Muscle layer of duodenum (tissue), 2 donors: Measurements from ENCODE around the gene ADAM12.

Source experiments
- H3K27ac ChIP-seq: one replicate; pipeline ENCODE4 v1.7.0; 2013; ENCODE audit warnings: mild to moderate bottlenecking, low read length
- H3K27me3 ChIP-seq: one replicate; pipeline ENCODE4 v1.7.0; 2013; ENCODE audit warnings: low read depth, mild to moderate bottlenecking, control low read depth, low read length
- H3K36me3 ChIP-seq, 2 donors: one replicate each; pipeline ENCODE4 v1.7.0; 2013; ENCODE audit warnings: low read length in 2 of 2, control low read depth in 1 of 2, mild to moderate bottlenecking in 1 of 2; ENCODE audit not compliant: insufficient read depth in 2 of 2, control insufficient read depth in 1 of 2
- H3K4me1 ChIP-seq, 2 donors: one replicate each; pipeline ENCODE4 v1.7.0; 2013; ENCODE audit warnings: low read length in 2 of 2, mild to moderate bottlenecking in 2 of 2, control low read depth in 1 of 2, moderate library complexity in 1 of 2; ENCODE audit not compliant: insufficient read depth in 2 of 2, control insufficient read depth in 1 of 2
- H3K4me3 ChIP-seq, 2 donors: one replicate each; pipeline ENCODE4 v1.7.0; 2013; ENCODE audit warnings: low read length in 2 of 2, low read depth in 1 of 2, mild to moderate bottlenecking in 1 of 2
- H3K9me3 ChIP-seq, 2 donors: one replicate each; pipeline ENCODE4 v1.7.0; 2013; ENCODE audit warnings: low read length in 2 of 2, control low read depth in 1 of 2, mild to moderate bottlenecking in 1 of 2; ENCODE audit not compliant: control insufficient read depth in 1 of 2
- donor health status: healthy.

Gene ADAM12

DNA sequence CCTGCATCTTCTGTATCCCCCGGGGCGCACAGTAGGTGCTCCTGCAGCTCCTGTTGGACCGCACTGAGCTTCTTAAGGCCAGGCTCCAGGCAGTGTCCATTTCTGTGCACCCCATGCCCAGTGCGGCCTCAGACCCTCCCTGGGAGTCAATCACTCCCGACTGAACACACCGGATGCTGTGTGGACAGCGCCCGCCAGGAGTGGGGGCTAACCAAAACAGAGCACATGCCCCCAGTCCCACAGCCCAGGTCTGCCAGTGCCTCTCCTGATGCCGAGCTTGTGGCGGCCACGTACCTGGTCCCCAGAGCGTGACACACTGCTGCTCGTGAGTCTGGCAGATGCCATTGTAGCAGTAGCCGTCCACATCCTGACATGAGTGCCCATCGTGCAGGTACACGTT lies 323.8 kb downstream of the ADAM12 start:
- H3K27ac ChIP-seq, result no peak overlapping the region
- no peaks in the 10 kb centered on the region for H3K9me3 ChIP-seq
- no peak overlapping the region for H3K4me3 ChIP-seq
- peaks cover 0 to 30% of the 10 kb centered on the region in 2 donors for H3K36me3 ChIP-seq
- H3K4me1 ChIP-seq, result peaks cover 0 to 8% of the 10 kb centered on the region in 2 donors
- H3K27me3 ChIP-seq, result no peaks in the 10 kb centered on the region

GRCh38 chr10:126063353-126063791 lies 324.9 kb downstream of the ADAM12 start:
- H3K4me3 ChIP-seq, result no peak overlapping the region
- peaks cover 0 to 8% of the 10 kb centered on the region in 2 donors for H3K4me1 ChIP-seq
- H3K27me3 ChIP-seq, result no peaks in the 10 kb centered on the region
- H3K36me3 ChIP-seq, result peaks cover 0 to 30% of the 10 kb centered on the region in 2 donors
- no peak overlapping the region for H3K27ac ChIP-seq
- H3K9me3 ChIP-seq, result no peaks in the 10 kb centered on the region

DNA sequence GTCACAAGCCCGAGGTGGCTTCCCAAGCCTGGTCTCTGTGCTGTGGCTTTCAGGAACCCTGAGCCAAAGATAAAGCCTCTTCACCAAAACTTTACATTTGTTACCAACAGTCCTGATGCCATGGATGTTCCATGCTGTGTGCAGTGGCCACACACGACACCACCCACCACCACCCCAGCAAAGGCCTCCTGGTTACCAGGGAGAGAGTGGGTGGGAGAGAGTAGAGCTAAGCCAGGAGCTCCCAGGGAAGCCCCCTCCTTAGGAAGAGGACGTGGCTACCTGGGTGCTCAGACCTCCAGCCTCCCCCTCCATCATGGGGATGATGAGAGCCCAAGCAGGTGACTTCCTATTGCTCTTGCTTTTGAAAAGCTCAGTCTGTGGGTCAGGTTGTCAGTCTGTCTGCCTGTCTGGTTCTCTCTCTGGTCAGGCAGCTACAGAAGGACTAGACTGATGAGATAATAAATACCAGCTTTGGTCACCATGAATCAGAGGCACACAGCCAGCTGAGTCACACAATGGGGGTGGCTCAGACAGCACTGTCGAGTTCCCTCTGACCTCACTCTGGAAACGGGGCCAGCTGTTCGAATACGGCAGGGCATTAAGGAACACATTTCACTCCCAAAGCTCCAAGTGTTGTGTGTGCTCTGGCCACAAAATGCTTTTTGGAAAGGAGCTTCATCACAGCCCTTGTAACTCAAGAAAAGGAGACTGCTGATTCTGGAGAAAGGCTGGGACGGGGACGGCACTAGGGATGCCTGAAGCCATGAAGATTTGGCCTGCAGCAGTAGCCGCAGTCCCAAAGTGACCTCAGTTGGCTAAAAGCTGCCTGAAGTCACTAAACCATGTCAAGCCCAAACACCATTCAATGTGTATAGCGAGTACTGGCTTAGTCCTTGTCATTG lies 325.9 kb downstream of the ADAM12 start:
- Histone ChIP-seq H3K9me3 (no peaks in the 10 kb centered on the region), H3K4me3 (no peak overlapping the region), H3K36me3 (peaks cover 0 to 30% of the 10 kb centered on the region in 2 donors), H3K27me3 (no peaks in the 10 kb centered on the region), H3K27ac (no peak overlapping the region), H3K4me1 (peaks cover 0 to 8% of the 10 kb centered on the region in 2 donors)

- peaks cover 0 to 30% of the 10 kb centered on the region in 2 donors for H3K36me3 ChIP-seq
- no peak overlapping the region for H3K4me3 ChIP-seq
- no peak overlapping the region for H3K27ac ChIP-seq
- H3K4me1 ChIP-seq, result peaks cover 0 to 8% of the 10 kb centered on the region in 2 donors
- no peaks in the 10 kb centered on the region for H3K27me3 ChIP-seq
- H3K9me3 ChIP-seq, result no peaks in the 10 kb centered on the region
Observed at GRCh38 chr10:126061526-126061925, 326.8 kb downstream of the ADAM12 start.

GRCh38 chr10:126060261-126060931 lies 327.9 kb downstream of the ADAM12 start:
- H3K27me3 ChIP-seq, result no peaks in the 10 kb centered on the region
- peaks cover 0 to 8% of the 10 kb centered on the region in 2 donors for H3K4me1 ChIP-seq
- H3K9me3 ChIP-seq, result no peaks in the 10 kb centered on the region
- no peak overlapping the region for H3K4me3 ChIP-seq
- H3K36me3 ChIP-seq, result peaks cover 0 to 30% of the 10 kb centered on the region in 2 donors
- no peak overlapping the region for H3K27ac ChIP-seq

DNA sequence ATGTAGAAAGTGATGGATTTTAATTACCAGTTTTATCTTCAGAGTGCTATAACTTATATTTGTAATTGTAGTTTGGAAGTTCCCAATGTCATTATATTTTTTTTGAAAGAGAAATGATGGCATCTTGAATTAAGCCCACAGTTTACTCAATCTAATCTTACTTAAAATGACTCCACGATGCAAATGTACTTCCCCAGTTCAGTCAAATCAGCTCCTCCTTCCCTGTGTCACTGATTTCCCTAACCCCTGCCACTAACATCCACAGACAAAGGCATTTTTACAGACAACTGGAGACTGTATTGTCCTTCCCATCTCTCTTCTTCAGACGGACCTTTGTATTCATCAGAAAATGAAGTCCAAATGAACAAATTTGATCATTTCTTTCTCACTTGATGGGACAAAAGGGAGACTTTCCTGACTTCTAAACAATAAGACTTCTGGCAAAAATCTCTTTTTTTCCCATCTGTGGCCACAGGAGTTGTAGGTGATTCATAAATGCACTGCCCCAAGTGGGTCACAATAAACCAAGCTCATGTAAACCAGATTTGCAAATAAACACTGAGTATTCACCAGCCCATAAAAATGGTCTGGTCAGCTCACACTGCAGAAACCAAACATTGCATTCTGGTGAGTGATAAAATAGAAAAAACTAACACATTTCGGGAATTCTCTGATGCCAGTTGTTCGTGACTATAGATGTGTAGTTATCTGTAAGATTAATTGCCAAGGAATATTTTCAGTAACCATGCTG lies 329.0 kb downstream of the ADAM12 start:
- Histone ChIP-seq H3K4me3 (no peak overlapping the region), H3K36me3 (peaks cover 0 to 30% of the 10 kb centered on the region in 2 donors), H3K9me3 (no peaks in the 10 kb centered on the region), H3K27ac (no peak overlapping the region), H3K4me1 (peaks cover 0 to 8% of the 10 kb centered on the region in 2 donors), H3K27me3 (no peaks in the 10 kb centered on the region)

DNA sequence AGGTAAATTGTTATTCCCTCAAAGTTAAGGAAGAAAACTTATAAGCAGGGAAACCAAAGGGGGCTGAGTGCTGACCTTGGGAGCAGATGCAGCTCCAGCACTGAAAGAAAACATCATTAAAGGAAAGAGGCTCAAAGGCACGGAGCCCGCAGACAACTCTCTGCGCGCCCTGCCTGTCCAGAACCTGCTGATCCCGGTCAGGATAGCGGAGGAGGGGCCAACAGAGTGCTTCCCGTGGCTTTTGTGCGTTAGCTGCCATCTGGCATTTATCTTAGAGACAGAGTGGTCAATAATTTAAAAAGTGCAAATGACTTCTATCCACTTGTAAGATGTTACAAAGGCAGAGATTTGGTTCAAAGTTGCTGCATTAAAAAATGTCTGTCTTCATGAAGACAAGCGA lies 329.8 kb downstream of the ADAM12 start:
- Histone ChIP-seq H3K27me3 (no peaks in the 10 kb centered on the region), H3K4me1 (peaks cover 0 to 8% of the 10 kb centered on the region in 2 donors), H3K36me3 (peaks cover 0 to 30% of the 10 kb centered on the region in 2 donors), H3K9me3 (no peaks in the 10 kb centered on the region), H3K27ac (no peak overlapping the region), H3K4me3 (no peak overlapping the region)

GRCh38 chr10:126058104-126058503 lies 330.2 kb downstream of the ADAM12 start:
- Histone ChIP-seq H3K9me3 (no peaks in the 10 kb centered on the region), H3K4me3 (no peak overlapping the region), H3K36me3 (peaks cover 0 to 30% of the 10 kb centered on the region in 2 donors), H3K4me1 (peaks cover 0 to 8% of the 10 kb centered on the region in 2 donors), H3K27ac (no peak overlapping the region), H3K27me3 (no peaks in the 10 kb centered on the region)

DNA sequence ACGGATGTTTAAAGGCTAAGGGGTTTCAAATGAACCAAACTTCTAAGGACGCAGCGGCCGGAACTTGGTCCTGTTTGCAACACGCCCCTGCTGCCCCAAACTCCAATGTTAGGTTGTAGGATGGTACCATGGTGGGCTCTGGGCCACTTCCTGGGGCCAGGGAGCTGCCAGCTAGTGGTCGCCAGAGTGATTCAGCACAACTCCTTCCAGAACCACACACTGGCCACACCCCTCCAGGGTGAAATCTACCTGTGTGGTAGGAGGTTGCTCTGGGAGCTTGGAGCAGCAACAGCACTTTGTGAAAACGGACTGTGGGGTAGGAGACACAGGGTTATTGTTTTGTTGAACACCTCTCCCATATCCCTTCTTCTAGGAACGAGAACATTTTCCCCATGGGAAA lies 330.8 kb downstream of the ADAM12 start:
- H3K9me3 ChIP-seq, result no peaks in the 10 kb centered on the region
- H3K36me3 ChIP-seq, result peaks cover 0 to 25% of the 10 kb centered on the region in 2 donors
- H3K27me3 ChIP-seq, result no peaks in the 10 kb centered on the region
- no peak overlapping the region for H3K27ac ChIP-seq
- H3K4me3 ChIP-seq, result no peak overlapping the region
- H3K4me1 ChIP-seq, result peaks cover 0 to 5% of the 10 kb centered on the region in 2 donors

- no peaks in the 10 kb centered on the region for H3K27me3 ChIP-seq
- no peaks in the 10 kb centered on the region for H3K9me3 ChIP-seq
- no peaks in the 10 kb centered on the region for H3K36me3 ChIP-seq
- no peak overlapping the region for H3K27ac ChIP-seq
- H3K4me1 ChIP-seq, result no peaks in the 10 kb centered on the region
- no peak overlapping the region for H3K4me3 ChIP-seq
Observed at GRCh38 chr10:126054191-126054590, 334.1 kb downstream of the ADAM12 start.

GRCh38 chr10:126052171-126052570 lies 336.1 kb downstream of the ADAM12 start:
- no peaks in the 10 kb centered on the region for H3K27me3 ChIP-seq
- no peak overlapping the region for H3K27ac ChIP-seq
- no peaks in the 10 kb centered on the region for H3K4me1 ChIP-seq
- no peaks in the 10 kb centered on the region for H3K9me3 ChIP-seq
- H3K4me3 ChIP-seq, result no peak overlapping the region
- H3K36me3 ChIP-seq, result no peaks in the 10 kb centered on the region
